Body of pancreas (tissue), 4 donors: ENCODE measurements around the gene DHCR7. TPM values are rescaled to one million over a fixed set of nuclear protein-coding genes. Genes with fewer than 3 reads are reported as not detected.
A peak's percentile ranks its signal among the peaks of the same experiment; 100 is the strongest.

Experiments
- ATAC-seq: fragments of 150-250 bp; one replicate; pipeline ENCODE4 v1.9.1; 2016
- DNase-seq, 4 donors: peaks; one replicate each; pipeline ENCODE4 v3.0.0-alpha.2; 2019
- H3K27ac ChIP-seq, 4 donors: fragments of 200-600 bp; sonication (generic); 1 replicate in 3 of 4; 2 replicates in 1 of 4; pipeline versions ENCODE4 v1.5.1 to v1.6.1; 2016 to 2019; ENCODE audit warnings: mild to moderate bottlenecking in 1 of 4, mixed read lengths in 1 of 4, moderate library complexity in 1 of 4
- H3K27me3 ChIP-seq, 2 donors: fragments of 200-600 bp; sonication (generic); one replicate each; pipeline ENCODE4 v1.6.0; 2016; ENCODE audit warnings: mild to moderate bottlenecking in 1 of 2
- H3K36me3 ChIP-seq, 2 donors: fragments of 200-600 bp; sonication (generic); replicated peaks in 1 of 2; 2 replicates each; pipeline ENCODE4 v1.5.1; 2016; ENCODE audit warnings: low read depth in 2 of 2; ENCODE audit not compliant: insufficient read depth in 1 of 2
- H3K4me1 ChIP-seq: fragments of 200-600 bp; sonication (generic); one replicate; pipeline ENCODE4 v1.6.0; 2016
- H3K4me3 ChIP-seq, 2 donors: fragments of 200-600 bp; sonication (generic); 1 replicate in 1 of 2; 2 replicates in 1 of 2; pipeline ENCODE4 v1.5.1; 2016 to 2019
- H3K9me3 ChIP-seq, 3 donors: fragments of 200-600 bp; sonication (generic); 1 replicate in 2 of 3; 2 replicates in 1 of 3; pipeline ENCODE4 v1.5.1; 2016
- POLR2A ChIP-seq, 3 donors: fragments of 450-650 bp; IDR thresholded peaks; one replicate each; pipeline ENCODE4 v1.6.1; 2016; ENCODE audit warnings: antibody characterized with exemption in 3 of 3, mild to moderate bottlenecking in 2 of 3
- WGBS, 2 donors: methylation state at CpG; one replicate each; pipeline ENCODE4 v1.1.5; 2017; 5-methylcytosine and 5-hydroxymethylcytosine counted together
- intact Hi-C: fragments of 100-400 bp; cut with DNase I; formaldehyde crosslinking; loops from one replicate; pipeline ENCODE4 v1.15.1; 2023
- total RNA-seq, 2 donors: library from RNA; depleted of rRNA; stranded (reverse); fragments of >200 nt; gene quantifications; one replicate each; pipeline ENCODE4 v1.1.0, GENCODE V29; 2016
- TF ChIP-seq, protein P1 (sequence below), 7 experiments: fragments of 450-650 bp in 4 of 7; fragments of 200-600 bp in 3 of 7; sonication (generic) in 3 of 7; IDR thresholded peaks; one replicate each; pipeline ENCODE4 v1.5.1; 2016 to 2019; ENCODE audit warnings: antibody characterized with exemption in 7 of 7

DHCR7 gene
- total RNA-seq, 2 donors from 2014 or later, result 15.8 to 16.2 TPM

DNA sequence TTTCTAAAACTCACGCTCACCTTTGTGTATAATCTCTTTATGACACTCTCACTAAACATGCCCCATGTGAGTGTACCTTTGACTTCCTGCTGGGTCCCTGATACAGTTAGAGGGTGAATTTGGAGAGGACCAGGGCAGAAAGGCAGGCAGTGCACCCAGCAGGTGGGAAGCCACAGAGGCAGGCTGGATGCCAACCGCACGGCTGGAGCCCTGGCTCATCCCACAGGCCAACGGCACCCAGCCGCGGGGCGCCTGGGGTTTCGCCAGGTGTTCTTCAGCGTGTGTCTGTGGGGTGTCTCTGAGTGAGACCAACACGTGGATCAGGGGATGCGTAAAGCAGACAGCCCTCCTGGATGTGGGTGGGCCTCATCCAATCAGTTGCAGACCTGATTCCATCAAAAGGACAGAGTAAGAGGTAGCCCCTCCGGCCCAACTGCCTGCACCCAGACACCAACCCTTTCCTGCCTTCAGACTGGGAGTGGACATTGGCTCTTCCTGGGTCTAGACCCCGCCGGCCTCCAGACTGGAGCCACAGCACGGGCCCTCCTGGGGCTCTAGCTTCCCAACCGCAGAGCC lies 51.6 kb downstream of the DHCR7 start:
- DNase-seq (no peak), ATAC-seq (no peak)
- no peak overlapping the region for H3K4me3 ChIP-seq
- H3K9me3 ChIP-seq, result no peaks in the 10 kb centered on the region
- WGBS, 2 donors, result 80 to 87% methylated on average over 15 to 16 of the region's 16 CpGs
- H3K27me3 ChIP-seq, result peaks cover 0 to 7% of the 10 kb centered on the region in 2 donors
- no peak overlapping the region for H3K27ac ChIP-seq
- intact Hi-C loops, result no loop called here
- H3K36me3 ChIP-seq, result no peaks in the 10 kb centered on the region
- TF ChIP-seq POLR2A (IDR thresholded peaks at IDR 0.05), result no peak
- TF ChIP-seq, protein P1, sequence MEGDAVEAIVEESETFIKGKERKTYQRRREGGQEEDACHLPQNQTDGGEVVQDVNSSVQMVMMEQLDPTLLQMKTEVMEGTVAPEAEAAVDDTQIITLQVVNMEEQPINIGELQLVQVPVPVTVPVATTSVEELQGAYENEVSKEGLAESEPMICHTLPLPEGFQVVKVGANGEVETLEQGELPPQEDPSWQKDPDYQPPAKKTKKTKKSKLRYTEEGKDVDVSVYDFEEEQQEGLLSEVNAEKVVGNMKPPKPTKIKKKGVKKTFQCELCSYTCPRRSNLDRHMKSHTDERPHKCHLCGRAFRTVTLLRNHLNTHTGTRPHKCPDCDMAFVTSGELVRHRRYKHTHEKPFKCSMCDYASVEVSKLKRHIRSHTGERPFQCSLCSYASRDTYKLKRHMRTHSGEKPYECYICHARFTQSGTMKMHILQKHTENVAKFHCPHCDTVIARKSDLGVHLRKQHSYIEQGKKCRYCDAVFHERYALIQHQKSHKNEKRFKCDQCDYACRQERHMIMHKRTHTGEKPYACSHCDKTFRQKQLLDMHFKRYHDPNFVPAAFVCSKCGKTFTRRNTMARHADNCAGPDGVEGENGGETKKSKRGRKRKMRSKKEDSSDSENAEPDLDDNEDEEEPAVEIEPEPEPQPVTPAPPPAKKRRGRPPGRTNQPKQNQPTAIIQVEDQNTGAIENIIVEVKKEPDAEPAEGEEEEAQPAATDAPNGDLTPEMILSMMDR (IDR thresholded peaks at IDR 0.05), result no peak
- no peaks in the 10 kb centered on the region for H3K4me1 ChIP-seq

DNA sequence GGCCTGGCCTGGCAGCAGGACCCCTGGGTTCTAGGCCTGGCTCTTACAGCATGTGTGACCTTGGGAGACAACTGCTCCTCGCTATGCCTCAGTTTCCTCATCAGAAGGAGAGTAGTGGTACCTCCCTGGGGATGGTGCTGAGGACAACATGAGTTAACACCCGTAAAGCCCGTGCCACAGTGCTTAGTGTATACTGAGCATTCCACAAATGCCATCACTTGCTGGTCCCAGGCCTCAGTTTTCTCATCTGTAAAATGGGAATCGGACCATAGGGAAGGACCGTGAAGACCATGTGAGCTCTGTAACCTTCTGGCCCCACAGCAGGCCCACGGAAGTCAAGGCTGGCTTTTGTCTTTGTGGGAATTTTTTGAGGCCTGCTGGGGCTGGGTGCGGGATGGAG lies 52.4 kb downstream of the DHCR7 start:
- TF ChIP-seq POLR2A (IDR thresholded peaks at IDR 0.05), result no peak
- TF ChIP-seq, protein P1 (IDR thresholded peaks at IDR 0.05), result no peak
- ATAC-seq (no peak), DNase-seq (no peak)
- intact Hi-C loops, result no loop called here
- WGBS, 2 donors, result 82 to 85% methylated on average over 6 to 7 of the region's 7 CpGs
- Histone ChIP-seq H3K27me3 (peaks cover 0 to 7% of the 10 kb centered on the region in 2 donors), H3K27ac (no peak overlapping the region), H3K4me1 (no peaks in the 10 kb centered on the region), H3K36me3 (no peaks in the 10 kb centered on the region), H3K4me3 (no peak overlapping the region), H3K9me3 (no peaks in the 10 kb centered on the region)

DNA sequence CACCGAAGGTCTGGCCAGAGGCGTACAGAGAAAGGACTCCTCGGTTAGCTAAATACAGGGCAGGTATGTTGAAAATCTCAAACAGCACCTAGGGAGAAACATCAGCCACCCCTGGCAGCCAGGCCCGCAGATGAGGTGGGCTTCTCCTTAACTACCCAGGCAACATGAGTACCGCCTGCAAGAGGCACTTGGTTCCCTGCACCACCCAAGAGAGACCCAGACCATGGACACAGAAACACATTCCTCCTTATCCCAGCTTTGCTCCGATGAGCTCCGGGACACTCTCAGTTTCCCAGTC lies 53.0 kb downstream of the DHCR7 start:
- no peak for TF ChIP-seq POLR2A (IDR thresholded peaks at IDR 0.05)
- TF ChIP-seq, protein P1 (IDR thresholded peaks at IDR 0.05), result no peak
- H3K27me3 ChIP-seq, result peaks cover 0 to 7% of the 10 kb centered on the region in 2 donors
- no peaks in the 10 kb centered on the region for H3K4me1 ChIP-seq
- H3K4me3 ChIP-seq, result no peak overlapping the region
- WGBS, 2 donors, result 44 to 68% methylated on average over 2 to 7 of the region's 7 CpGs
- DNase-seq (no peak), ATAC-seq (no peak)
- H3K27ac ChIP-seq, result no peak overlapping the region
- no peaks in the 10 kb centered on the region for H3K9me3 ChIP-seq
- no peaks in the 10 kb centered on the region for H3K36me3 ChIP-seq
- intact Hi-C loops, result no loop called here

DNA sequence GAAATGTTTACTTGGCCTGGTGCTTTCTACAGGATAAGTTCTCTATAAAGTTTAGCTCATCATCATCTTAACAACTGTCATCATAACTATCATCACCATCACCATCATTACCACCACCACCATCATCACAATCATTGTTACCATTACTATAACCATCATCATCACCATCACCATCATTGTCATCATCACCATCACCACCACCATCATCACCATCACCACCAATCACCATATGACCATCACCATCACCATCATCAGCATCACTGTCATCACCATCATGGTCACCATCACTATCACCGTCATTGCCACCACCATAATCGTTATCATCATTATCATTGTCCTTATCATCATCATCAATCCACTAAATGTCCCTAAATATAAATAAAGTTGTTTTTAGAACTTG lies 54.9 kb downstream of the DHCR7 start:
- 63% methylated on average over 2 of the region's 2 CpGs for WGBS, 2 donors
- H3K27me3 ChIP-seq, result peaks cover 0 to 7% of the 10 kb centered on the region in 2 donors
- DNase-seq (no peak), ATAC-seq (no peak)
- no peaks in the 10 kb centered on the region for H3K36me3 ChIP-seq
- H3K4me3 ChIP-seq, result no peak overlapping the region
- intact Hi-C loops, result no loop called here
- TF ChIP-seq, protein P1 (IDR thresholded peaks at IDR 0.05), result no peak
- TF ChIP-seq POLR2A (IDR thresholded peaks at IDR 0.05), result no peak
- no peak overlapping the region for H3K27ac ChIP-seq
- no peaks in the 10 kb centered on the region for H3K4me1 ChIP-seq
- H3K9me3 ChIP-seq, result no peaks in the 10 kb centered on the region

DNA sequence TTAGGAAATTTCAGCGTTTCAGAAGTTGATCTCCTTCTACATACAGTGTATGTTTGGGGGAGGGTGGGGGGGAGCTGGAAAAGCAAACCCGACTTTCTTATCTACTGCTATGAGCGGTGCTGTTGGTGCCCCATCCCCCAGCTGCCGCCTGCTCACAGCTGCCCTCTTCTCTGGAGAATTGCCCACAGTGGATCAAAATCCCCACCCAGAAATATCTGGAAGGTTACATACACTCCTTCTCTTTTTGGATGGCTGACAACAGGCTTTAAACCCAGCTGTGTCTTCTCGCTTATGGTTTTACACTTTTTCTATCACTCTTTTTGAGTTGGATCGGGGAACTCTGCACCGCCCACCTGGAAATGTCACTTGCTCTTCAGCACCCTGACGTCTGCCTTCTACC lies 56.4 kb downstream of the DHCR7 start:
- Histone ChIP-seq H3K36me3 (no peaks in the 10 kb centered on the region), H3K27me3 (peaks cover 0 to 7% of the 10 kb centered on the region in 2 donors), H3K27ac (no peak overlapping the region), H3K9me3 (no peaks in the 10 kb centered on the region), H3K4me3 (no peak overlapping the region), H3K4me1 (no peaks in the 10 kb centered on the region)
- 22 to 26% methylated on average over 8 of the region's 8 CpGs for WGBS, 2 donors
- intact Hi-C loops, result no loop called here
- DNase-seq, result peak in 1 of 4 donors; percentile 23
- ATAC-seq, result no peak
- TF ChIP-seq, protein P1 (IDR thresholded peaks at IDR 0.05), result no peak
- no peak for TF ChIP-seq POLR2A (IDR thresholded peaks at IDR 0.05)
